SK-N-SH (cell line): ENCODE data around the gene TSPAN31. TPM values are rescaled to one million over a fixed set of nuclear protein-coding genes. Genes with fewer than 3 reads are reported as not detected.

Source experiments
- CTCF ChIA-PET: fragments of 300-600, 350-600 bp; formaldehyde crosslinking; extraction: SDS; loops from one replicate; lab custom pipeline; 2021; lab: Yijun Ruan, JAX
- POLR2A ChIA-PET: fragments of 350-600 bp; sonication (Branson Sonifier 250); formaldehyde crosslinking; extraction: SDS; loops from one replicate; lab custom pipeline; 2020; ENCODE audit warnings: antibody characterized with exemption, inconsistent platforms; lab: Yijun Ruan, JAX
- DNase-seq: peaks from one replicate; pipeline ENCODE4 v3.0.0; 2012
- H2AFZ ChIP-seq: fragments of 200-600 bp; sonication (generic); 2 replicates; pipeline ENCODE4 v1.8.1; 2016; ENCODE audit warnings: antibody characterized with exemption, mild to moderate bottlenecking, low read depth
- H3F3A ChIP-seq: fragments of 200-600 bp; sonication (generic); replicated peaks from 2 replicates; pipeline ENCODE3; 2016; ENCODE audit warnings: antibody characterized with exemption, mild to moderate bottlenecking; ENCODE audit not compliant: insufficient read depth
- H3K27ac ChIP-seq, 2 experiments: fragments of 200-500 bp in 1 of 2; fragments of 200-600 bp in 1 of 2; sonication (Bioruptor generic) in 1 of 2; sonication (generic), shearing (Covaris generic) in 1 of 2; 2 replicates each; pipeline versions ENCODE4 v1.5.1 to v1.6.1; 2014 to 2016; ENCODE audit warnings: low read depth in 2 of 2, inconsistent platforms in 1 of 2, low read length in 1 of 2, mild to moderate bottlenecking in 1 of 2, mixed read lengths in 1 of 2
- H3K27me3 ChIP-seq: fragments of 200-600 bp; sonication (generic), shearing (Covaris generic); 2 replicates; pipeline ENCODE4 v1.6.1; 2016; ENCODE audit warnings: mixed run types; ENCODE audit not compliant: insufficient read depth
- H3K36me3 ChIP-seq, 2 experiments: fragments of 200-500 bp in 1 of 2; fragments of 200-600 bp in 1 of 2; sonication (Bioruptor generic) in 1 of 2; sonication (generic) in 1 of 2; replicated peaks in 1 of 2; 2 replicates each; pipeline versions ENCODE3 to v1.5.1; 2014 to 2016; ENCODE audit warnings: low read length in 1 of 2, mild to moderate bottlenecking in 1 of 2; ENCODE audit not compliant: insufficient read depth in 2 of 2, control insufficient read depth in 1 of 2
- H3K4me1 ChIP-seq, 2 experiments: fragments of 200-500 bp in 1 of 2; fragments of 200-600 bp in 1 of 2; sonication (Bioruptor generic) in 1 of 2; sonication (generic), shearing (Covaris generic) in 1 of 2; 2 replicates each; pipeline versions ENCODE4 v1.5.1 to v1.6.1; 2014 to 2016; ENCODE audit warnings: low read depth in 1 of 2, low read length in 1 of 2, mixed run types in 1 of 2; ENCODE audit not compliant: insufficient read depth in 2 of 2, control insufficient read depth in 1 of 2
- H3K4me2 ChIP-seq: fragments of 200-600 bp; sonication (generic), shearing (Covaris generic); 2 replicates; pipeline ENCODE4 v1.6.1; 2017; ENCODE audit warnings: mixed run types
- H3K4me3 ChIP-seq, 2 experiments: fragments of 200-500 bp in 1 of 2; fragments of 200-600 bp in 1 of 2; sonication (Bioruptor generic) in 1 of 2; sonication (generic), shearing (Covaris generic) in 1 of 2; 2 replicates each; pipeline versions ENCODE4 v1.5.1 to v1.8.1; 2014 to 2016; ENCODE audit warnings: low read depth in 2 of 2, inconsistent platforms in 1 of 2, low read length in 1 of 2, mild to moderate bottlenecking in 1 of 2, mixed read lengths in 1 of 2, moderate library complexity in 1 of 2
- H3K79me2 ChIP-seq: fragments of 200-600 bp; sonication (generic); 2 replicates; pipeline ENCODE4 v1.8.1; 2017; ENCODE audit warnings: mild to moderate bottlenecking; ENCODE audit not compliant: insufficient read depth
- H3K9ac ChIP-seq: fragments of 200-600 bp; sonication (generic); 2 replicates; pipeline ENCODE4 v1.6.1; 2017; ENCODE audit warnings: mixed run types
- H3K9me2 ChIP-seq: fragments of 200-600 bp; sonication (generic); 2 replicates; pipeline ENCODE4 v1.6.1; 2017; ENCODE audit warnings: mixed run types
- H3K9me3 ChIP-seq: fragments of 200-600 bp; sonication (generic); 2 replicates; pipeline ENCODE4 v1.6.1; 2017; ENCODE audit warnings: mixed run types, mild to moderate bottlenecking, moderate library complexity
- H4K20me1 ChIP-seq: fragments of 200-600 bp; sonication (generic); 2 replicates; pipeline ENCODE4 v1.6.1; 2017; ENCODE audit warnings: mild to moderate bottlenecking, mixed run types; ENCODE audit not compliant: insufficient read depth
- GABPA ChIP-seq: IDR thresholded peaks from 2 replicates; pipeline ENCODE4 v1.4.0; 2012; ENCODE audit warnings: low read depth, mild to moderate bottlenecking
- MEF2A ChIP-seq: IDR thresholded peaks from 2 replicates; pipeline ENCODE4 v1.4.0; 2012; ENCODE audit warnings: low read depth, borderline replicate concordance
- NFIC ChIP-seq: IDR thresholded peaks from 2 replicates; pipeline ENCODE4 v1.4.0; 2012; ENCODE audit warnings: borderline replicate concordance
- NRF1 ChIP-seq: IDR thresholded peaks from 2 replicates; pipeline ENCODE4 v1.6.1; 2012; ENCODE audit warnings: low read depth, mild to moderate bottlenecking, low read length
- RFX5 ChIP-seq: IDR thresholded peaks from 2 replicates; pipeline ENCODE4 v1.6.1; 2012; ENCODE audit warnings: mild to moderate bottlenecking, improper control_type of control experiment, low read length
- SMC3 ChIP-seq: IDR thresholded peaks from 2 replicates; pipeline ENCODE4 v1.6.1; 2012; ENCODE audit warnings: low read depth, low read length, improper control_type of control experiment
- TAF1 ChIP-seq: IDR thresholded peaks from 2 replicates; pipeline ENCODE4 v1.6.1; 2012; ENCODE audit warnings: low read depth, mild to moderate bottlenecking, low read length, moderate library complexity, borderline replicate concordance
- YY1 ChIP-seq: IDR thresholded peaks from 2 replicates; pipeline ENCODE4 v1.4.0; 2012; ENCODE audit warnings: low read depth, mild to moderate bottlenecking
- WGBS: methylation state at CpG from one replicate; pipeline ENCODE4 v1.1.6; 2017; ENCODE audit warnings: low lambda C conversion rate; 5-methylcytosine and 5-hydroxymethylcytosine counted together
- polyA plus RNA-seq, 3 experiments: library from polyadenylated mRNA; depleted of rRNA; stranded (reverse); fragments of >200 nt; gene quantifications; 2 replicates each; pipeline ENCODE4 v1.2.3, GENCODE V29; 2012
- TF ChIP-seq, protein P1 (sequence below): IDR thresholded peaks from 2 replicates; pipeline ENCODE4 v1.4.0; 2012; ENCODE audit warnings: low read depth, borderline replicate concordance
- TF ChIP-seq, protein P2 (sequence below): IDR thresholded peaks from 2 replicates; pipeline ENCODE4; 2012
- TF ChIP-seq, protein P3 (sequence below): fragments of 200-600 bp; sonication (generic); IDR thresholded peaks from 2 replicates; pipeline ENCODE4 v1.6.1; 2017; ENCODE audit warnings: antibody characterized with exemption, mild to moderate bottlenecking, moderate library complexity
- TF ChIP-seq, protein P4 (sequence below): fragments of 150-350 bp; IDR thresholded peaks from 2 replicates; pipeline ENCODE4 v1.6.1; 2016; ENCODE audit warnings: mild to moderate bottlenecking, low read depth, low read length

The TSPAN31 gene
- polyA plus RNA-seq, 1 of the 3 experiments (the other 2 are of a cell fraction), result 36.8 TPM

GRCh38 chr12:57761391-57761998 lies 16.7 kb downstream of the TSPAN31 start:
- Histone ChIP-seq H3K27me3 (no peaks in the 10 kb centered on the region; the same call in 1 of the 2 replicates), H3K4me2 (no peak overlapping the region), H3K4me3 (no peak overlapping the region), H3K9me2 (no peaks in the 10 kb centered on the region), H2AFZ (no peak overlapping the region), H3K9ac (no peak overlapping the region), H3K9me3 (no peaks in the 10 kb centered on the region), H3F3A (peaks cover 11% of the 10 kb centered on the region), H3K79me2 (no peaks in the 10 kb centered on the region; the same call in 1 of the 2 replicates), H3K27ac (no peak overlapping the region), H4K20me1 (peaks cover 7% of the 10 kb centered on the region), H3K36me3 (peaks cover 3 to 20% of the 10 kb centered on the region in 2 experiments), H3K4me1 (peaks cover 0 to 22% of the 10 kb centered on the region in 2 experiments; a peak in 1 of 4 replicates)
- TF ChIP-seq, protein P1, sequence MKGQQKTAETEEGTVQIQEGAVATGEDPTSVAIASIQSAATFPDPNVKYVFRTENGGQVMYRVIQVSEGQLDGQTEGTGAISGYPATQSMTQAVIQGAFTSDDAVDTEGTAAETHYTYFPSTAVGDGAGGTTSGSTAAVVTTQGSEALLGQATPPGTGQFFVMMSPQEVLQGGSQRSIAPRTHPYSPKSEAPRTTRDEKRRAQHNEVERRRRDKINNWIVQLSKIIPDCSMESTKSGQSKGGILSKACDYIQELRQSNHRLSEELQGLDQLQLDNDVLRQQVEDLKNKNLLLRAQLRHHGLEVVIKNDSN, result no peak
- TF ChIP-seq, protein P2, sequence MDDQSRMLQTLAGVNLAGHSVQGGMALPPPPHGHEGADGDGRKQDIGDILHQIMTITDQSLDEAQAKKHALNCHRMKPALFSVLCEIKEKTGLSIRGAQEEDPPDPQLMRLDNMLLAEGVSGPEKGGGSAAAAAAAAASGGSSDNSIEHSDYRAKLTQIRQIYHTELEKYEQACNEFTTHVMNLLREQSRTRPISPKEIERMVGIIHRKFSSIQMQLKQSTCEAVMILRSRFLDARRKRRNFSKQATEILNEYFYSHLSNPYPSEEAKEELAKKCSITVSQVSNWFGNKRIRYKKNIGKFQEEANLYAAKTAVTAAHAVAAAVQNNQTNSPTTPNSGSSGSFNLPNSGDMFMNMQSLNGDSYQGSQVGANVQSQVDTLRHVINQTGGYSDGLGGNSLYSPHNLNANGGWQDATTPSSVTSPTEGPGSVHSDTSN, result no peak
- TF ChIP-seq, protein P3, sequence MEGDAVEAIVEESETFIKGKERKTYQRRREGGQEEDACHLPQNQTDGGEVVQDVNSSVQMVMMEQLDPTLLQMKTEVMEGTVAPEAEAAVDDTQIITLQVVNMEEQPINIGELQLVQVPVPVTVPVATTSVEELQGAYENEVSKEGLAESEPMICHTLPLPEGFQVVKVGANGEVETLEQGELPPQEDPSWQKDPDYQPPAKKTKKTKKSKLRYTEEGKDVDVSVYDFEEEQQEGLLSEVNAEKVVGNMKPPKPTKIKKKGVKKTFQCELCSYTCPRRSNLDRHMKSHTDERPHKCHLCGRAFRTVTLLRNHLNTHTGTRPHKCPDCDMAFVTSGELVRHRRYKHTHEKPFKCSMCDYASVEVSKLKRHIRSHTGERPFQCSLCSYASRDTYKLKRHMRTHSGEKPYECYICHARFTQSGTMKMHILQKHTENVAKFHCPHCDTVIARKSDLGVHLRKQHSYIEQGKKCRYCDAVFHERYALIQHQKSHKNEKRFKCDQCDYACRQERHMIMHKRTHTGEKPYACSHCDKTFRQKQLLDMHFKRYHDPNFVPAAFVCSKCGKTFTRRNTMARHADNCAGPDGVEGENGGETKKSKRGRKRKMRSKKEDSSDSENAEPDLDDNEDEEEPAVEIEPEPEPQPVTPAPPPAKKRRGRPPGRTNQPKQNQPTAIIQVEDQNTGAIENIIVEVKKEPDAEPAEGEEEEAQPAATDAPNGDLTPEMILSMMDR, result no peak
- TF ChIP-seq GABPA (no peak), YY1 (no peak), RFX5 (no peak), SMC3 (no peak), TAF1 (no peak), NRF1 (no peak), MEF2A (no peak), NFIC (no peak)
- TF ChIP-seq, protein P4, sequence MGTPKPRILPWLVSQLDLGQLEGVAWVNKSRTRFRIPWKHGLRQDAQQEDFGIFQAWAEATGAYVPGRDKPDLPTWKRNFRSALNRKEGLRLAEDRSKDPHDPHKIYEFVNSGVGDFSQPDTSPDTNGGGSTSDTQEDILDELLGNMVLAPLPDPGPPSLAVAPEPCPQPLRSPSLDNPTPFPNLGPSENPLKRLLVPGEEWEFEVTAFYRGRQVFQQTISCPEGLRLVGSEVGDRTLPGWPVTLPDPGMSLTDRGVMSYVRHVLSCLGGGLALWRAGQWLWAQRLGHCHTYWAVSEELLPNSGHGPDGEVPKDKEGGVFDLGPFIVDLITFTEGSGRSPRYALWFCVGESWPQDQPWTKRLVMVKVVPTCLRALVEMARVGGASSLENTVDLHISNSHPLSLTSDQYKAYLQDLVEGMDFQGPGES, result no peak
- ChIA-PET CTCF (interaction anchor here (1.3 to 1.5 kb wide), 2 partner anchors 22 to 40 kb away, joined by 3 to 4 read pairs; partner anchors contain the start of gene TSFM), POLR2A (no interaction called here)
- 81% methylated on average over 4 of the region's 4 CpGs for WGBS
- no peak for DNase-seq
